HG03520 (cell line): ENCODE data around the gene MKRN2.
A peak's percentile ranks its signal among the peaks of the same experiment; 100 is the strongest.

Experiments used
- ATAC-seq: cut with Tn5 transposase; IDR thresholded peaks from one replicate; pipeline ENCODE4 v1.9.1; 2021; ENCODE audit warnings: mild to moderate bottlenecking, moderate library complexity; ENCODE audit not compliant: unreplicated experiment

The MKRN2 gene

GRCh38 chr3:12553921-12554391 is 2.9 kb upstream of the MKRN2 start:
- ATAC-seq = no peak

GRCh38 chr3:12556314-12556689 is 585 bp upstream of the MKRN2 start:
- no peak for ATAC-seq

GRCh38 chr3:12557473-12558100 is 700 bp downstream of the MKRN2 start:
- no peak for ATAC-seq

- ATAC-seq = no peak
Observed at GRCh38 chr3:12558706-12559105, 1.8 kb downstream of the MKRN2 start.

GRCh38 chr3:12559520-12559919 is 2.6 kb downstream of the MKRN2 start:
- no peak for ATAC-seq

- peak; percentile 53 for ATAC-seq
Observed at GRCh38 chr3:12560505-12561190, 3.8 kb downstream of the MKRN2 start.

GRCh38 chr3:12561397-12561796 is 4.5 kb downstream of the MKRN2 start:
- no peak for ATAC-seq

GRCh38 chr3:12562451-12562850 is 5.6 kb downstream of the MKRN2 start:
- no peak for ATAC-seq

GRCh38 chr3:12566976-12567375 is 10.1 kb downstream of the MKRN2 start:
- no peak for ATAC-seq

GRCh38 chr3:12568747-12569146 is 11.9 kb downstream of the MKRN2 start:
- ATAC-seq = no peak

GRCh38 chr3:12569836-12570235 is 12.9 kb downstream of the MKRN2 start:
- ATAC-seq = no peak

GRCh38 chr3:12571986-12572385 is 15.1 kb downstream of the MKRN2 start:
- ATAC-seq = no peak

GRCh38 chr3:12574131-12574530 is 17.2 kb downstream of the MKRN2 start:
- ATAC-seq = no peak

- ATAC-seq = no peak
Observed at GRCh38 chr3:12574661-12575060, 17.8 kb downstream of the MKRN2 start.

GRCh38 chr3:12577379-12577778 is 20.5 kb downstream of the MKRN2 start:
- ATAC-seq = no peak

- ATAC-seq = no peak
Observed at GRCh38 chr3:12578742-12579141, 21.9 kb downstream of the MKRN2 start.

- ATAC-seq = no peak
Observed at GRCh38 chr3:12579456-12579855, 22.6 kb downstream of the MKRN2 start.

- ATAC-seq = no peak
Observed at GRCh38 chr3:12579905-12580304, 23.0 kb downstream of the MKRN2 start.

GRCh38 chr3:12582730-12583129 is 25.8 kb downstream of the MKRN2 start:
- ATAC-seq = no peak

GRCh38 chr3:12583280-12583679 is 26.4 kb downstream of the MKRN2 start:
- ATAC-seq = no peak

GRCh38 chr3:12584083-12584482 is 27.2 kb downstream of the MKRN2 start:
- ATAC-seq = no peak

GRCh38 chr3:12585181-12585580 is 28.3 kb downstream of the MKRN2 start:
- no peak for ATAC-seq

GRCh38 chr3:12585970-12586369 is 29.1 kb downstream of the MKRN2 start:
- ATAC-seq = no peak
